PC-9 (cell line): ENCODE data around the gene MTHFD1L. TPM values are rescaled to one million over a fixed set of nuclear protein-coding genes. Genes with fewer than 3 reads are reported as not detected.

Experiments used
- BruUV-seq: library from RNA; stranded (reverse); fragments of 400-500 nt; replicated peaks from 2 replicates; lab custom pipeline; 2021; lab: Mats Ljungman, UMichigan
- CTCF ChIA-PET: fragments of 300-600 bp; sonication (Branson Sonifier 250); formaldehyde crosslinking; loops from one replicate; lab custom pipeline; 2022; ENCODE audit warnings: antibody characterized with exemption; lab: Charles Lee
- POLR2A ChIA-PET: fragments of 300-600 bp; sonication (Branson Sonifier 250); formaldehyde crosslinking; loops from one replicate; lab custom pipeline; 2022; ENCODE audit warnings: antibody characterized with exemption; ENCODE audit not compliant: unreplicated experiment; lab: Charles Lee
- DNase-seq, 2 experiments: peaks; one replicate each; pipeline versions ENCODE4 v3.0.0 to v3.0.0-alpha.2; 2015 to 2022; ENCODE audit warnings: mixed read lengths in 1 of 2
- H2AFZ ChIP-seq: fragments of 200-600 bp; sonication (generic); 2 replicates; pipeline ENCODE4 v1.8.1; 2017; ENCODE audit warnings: antibody characterized with exemption
- H3F3A ChIP-seq: fragments of 200-600 bp; sonication (generic); 2 replicates; pipeline ENCODE4 v1.8.1; 2017; ENCODE audit warnings: antibody characterized with exemption, mild to moderate bottlenecking, low read depth; ENCODE audit not compliant: insufficient read depth
- H3K27ac ChIP-seq: fragments of 200-600 bp; sonication (generic); 2 replicates; pipeline ENCODE4 v1.6.1; 2016; ENCODE audit warnings: mixed run types
- H3K27me3 ChIP-seq: fragments of 200-600 bp; sonication (generic); 2 replicates; pipeline ENCODE4 v1.6.1; 2016; ENCODE audit warnings: low read depth, mixed run types; ENCODE audit not compliant: insufficient read depth
- H3K36me3 ChIP-seq: fragments of 200-600 bp; sonication (generic); 2 replicates; pipeline ENCODE4 v1.6.1; 2016; ENCODE audit warnings: low read depth, mixed run types
- H3K4me1 ChIP-seq: fragments of 200-600 bp; sonication (generic); replicated peaks from 2 replicates; pipeline ENCODE4 v1.6.1; 2016; ENCODE audit warnings: mixed run types; ENCODE audit not compliant: insufficient read depth
- H3K4me2 ChIP-seq: fragments of 200-600 bp; sonication (generic); 2 replicates; pipeline ENCODE4 v1.6.1; 2017; ENCODE audit warnings: mixed run types
- H3K4me3 ChIP-seq: fragments of 200-600 bp; sonication (generic); 2 replicates; pipeline ENCODE4 v1.6.1; 2016; ENCODE audit warnings: mixed run types
- H3K79me2 ChIP-seq: fragments of 200-600 bp; sonication (generic); 2 replicates; pipeline ENCODE4 v1.6.1; 2017; ENCODE audit warnings: low read depth, mixed run types
- H3K9me2 ChIP-seq: fragments of 200-600 bp; sonication (generic); 2 replicates; pipeline ENCODE4 v1.8.1; 2017; ENCODE audit warnings: mild to moderate bottlenecking; ENCODE audit not compliant: insufficient read depth
- H3K9me3 ChIP-seq: fragments of 200-600 bp; sonication (generic); 2 replicates; pipeline ENCODE4 v1.8.1; 2016; ENCODE audit warnings: low read depth; ENCODE audit not compliant: insufficient read depth
- H4K20me1 ChIP-seq: fragments of 200-600 bp; sonication (generic); 2 replicates; pipeline ENCODE4 v1.8.1; 2017; ENCODE audit not compliant: insufficient read depth
- EZH2 ChIP-seq: fragments of 200-600 bp; sonication (generic); IDR thresholded peaks from 2 replicates; pipeline ENCODE4 v1.8.0; 2017; ENCODE audit warnings: antibody characterized with exemption, low read depth
- intact Hi-C: fragments of 100-400 bp; cut with micrococcal nuclease; formaldehyde crosslinking; loops from one replicate; pipeline ENCODE4 v1.10.0; 2022; ENCODE audit not compliant: unreplicated experiment
- total RNA-seq: library from RNA; stranded (reverse); gene quantifications from 2 replicates; pipeline ENCODE4 v1.2.3, GENCODE V29; 2021
- TF ChIP-seq, protein P1 (sequence below): fragments of 200-600 bp; sonication (generic); conservative IDR thresholded peaks from 2 replicates; pipeline ENCODE4 v1.6.1; 2017; ENCODE audit warnings: mixed run types, antibody characterized with exemption, mild to moderate bottlenecking, moderate library complexity

MTHFD1L gene
- total RNA-seq, 1 experiment from 2014 or later, result 53.3 TPM

DNA sequence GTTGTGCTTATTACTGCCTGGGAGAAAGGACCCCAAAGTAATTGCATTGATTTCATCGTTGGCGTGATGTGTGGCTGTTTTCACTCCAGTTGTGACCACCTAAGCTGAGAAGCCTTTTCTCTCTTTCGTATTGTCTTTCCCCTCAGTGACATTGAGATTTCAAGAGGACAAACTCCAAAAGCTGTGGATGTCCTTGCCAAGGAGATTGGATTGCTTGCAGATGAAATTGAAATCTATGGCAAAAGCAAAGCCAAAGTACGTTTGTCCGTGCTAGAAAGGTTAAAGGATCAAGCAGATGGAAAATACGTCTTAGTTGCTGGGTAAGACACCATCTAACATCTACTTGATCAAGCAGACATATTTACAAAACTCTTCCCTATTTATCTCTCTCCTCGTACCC is 60.5 kb downstream of the MTHFD1L start:
- POLR2A ChIA-PET, result no interaction called here
- Histone ChIP-seq H4K20me1 (no peaks in the 10 kb centered on the region; the same call in 1 of the 2 replicates), H3K4me2 (no peak overlapping the region), H3K79me2 (no peaks in the 10 kb centered on the region), H3K27me3 (no peaks in the 10 kb centered on the region), H3K9me3 (no peaks in the 10 kb centered on the region), H3K27ac (no peak overlapping the region), H3F3A (no peaks in the 10 kb centered on the region), H3K9me2 (no peaks in the 10 kb centered on the region), H3K4me1 (0 out of 2 replicates have a peak, but pooled peaks cover 4% of the 10 kb centered on the region), H2AFZ (no peak overlapping the region), H3K4me3 (no peak overlapping the region), H3K36me3 (peaks cover 17% of the 10 kb centered on the region)
- no peak for DNase-seq
- intact Hi-C loops, result no loop called here
- no peak for TF ChIP-seq EZH2
- TF ChIP-seq, protein P1, sequence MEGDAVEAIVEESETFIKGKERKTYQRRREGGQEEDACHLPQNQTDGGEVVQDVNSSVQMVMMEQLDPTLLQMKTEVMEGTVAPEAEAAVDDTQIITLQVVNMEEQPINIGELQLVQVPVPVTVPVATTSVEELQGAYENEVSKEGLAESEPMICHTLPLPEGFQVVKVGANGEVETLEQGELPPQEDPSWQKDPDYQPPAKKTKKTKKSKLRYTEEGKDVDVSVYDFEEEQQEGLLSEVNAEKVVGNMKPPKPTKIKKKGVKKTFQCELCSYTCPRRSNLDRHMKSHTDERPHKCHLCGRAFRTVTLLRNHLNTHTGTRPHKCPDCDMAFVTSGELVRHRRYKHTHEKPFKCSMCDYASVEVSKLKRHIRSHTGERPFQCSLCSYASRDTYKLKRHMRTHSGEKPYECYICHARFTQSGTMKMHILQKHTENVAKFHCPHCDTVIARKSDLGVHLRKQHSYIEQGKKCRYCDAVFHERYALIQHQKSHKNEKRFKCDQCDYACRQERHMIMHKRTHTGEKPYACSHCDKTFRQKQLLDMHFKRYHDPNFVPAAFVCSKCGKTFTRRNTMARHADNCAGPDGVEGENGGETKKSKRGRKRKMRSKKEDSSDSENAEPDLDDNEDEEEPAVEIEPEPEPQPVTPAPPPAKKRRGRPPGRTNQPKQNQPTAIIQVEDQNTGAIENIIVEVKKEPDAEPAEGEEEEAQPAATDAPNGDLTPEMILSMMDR, result no peak
- BruUV-seq, result no TSS peak
- CTCF ChIA-PET, result no interaction called here

DNA sequence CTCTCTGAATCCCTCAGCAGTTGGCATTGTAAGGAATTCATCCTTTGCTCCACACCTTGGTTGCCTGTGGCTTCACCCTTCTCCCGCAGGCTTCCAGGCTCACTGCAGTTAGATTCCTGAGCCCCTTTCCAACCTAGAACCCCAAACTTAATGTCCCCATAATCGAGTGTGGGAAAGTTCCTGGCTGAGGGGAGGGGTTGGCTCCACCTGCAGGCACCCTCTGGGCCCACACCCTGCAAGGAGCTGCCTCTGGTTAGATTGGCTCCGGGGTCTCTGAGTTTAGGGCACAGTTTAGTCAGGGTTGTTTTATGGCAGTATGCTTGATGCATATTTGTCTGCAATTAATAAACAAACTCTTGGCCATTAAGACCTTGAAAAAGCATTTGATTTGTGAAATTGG is 63.4 kb downstream of the MTHFD1L start:
- Histone ChIP-seq H3K9me2 (no peaks in the 10 kb centered on the region), H3K4me2 (no peak overlapping the region), H3K27me3 (no peaks in the 10 kb centered on the region), H3F3A (peaks cover under 1% of the 10 kb centered on the region; the same call in 1 of the 2 replicates), H3K9me3 (no peaks in the 10 kb centered on the region), H3K4me3 (no peak overlapping the region), H2AFZ (no peak overlapping the region), H3K4me1 (no peaks in the 10 kb centered on the region), H3K27ac (no peak overlapping the region), H3K36me3 (peaks cover 17% of the 10 kb centered on the region), H4K20me1 (no peaks in the 10 kb centered on the region; the same call in none of the 2 replicates), H3K79me2 (no peaks in the 10 kb centered on the region)
- intact Hi-C loops, result no loop called here
- POLR2A ChIA-PET, result no interaction called here
- TF ChIP-seq, protein P1, result peak; percentile 40; the same call in 1 of the 2 replicates
- no peak for TF ChIP-seq EZH2
- DNase-seq, result no peak
- no TSS peak for BruUV-seq
- CTCF ChIA-PET, result no interaction called here

DNA sequence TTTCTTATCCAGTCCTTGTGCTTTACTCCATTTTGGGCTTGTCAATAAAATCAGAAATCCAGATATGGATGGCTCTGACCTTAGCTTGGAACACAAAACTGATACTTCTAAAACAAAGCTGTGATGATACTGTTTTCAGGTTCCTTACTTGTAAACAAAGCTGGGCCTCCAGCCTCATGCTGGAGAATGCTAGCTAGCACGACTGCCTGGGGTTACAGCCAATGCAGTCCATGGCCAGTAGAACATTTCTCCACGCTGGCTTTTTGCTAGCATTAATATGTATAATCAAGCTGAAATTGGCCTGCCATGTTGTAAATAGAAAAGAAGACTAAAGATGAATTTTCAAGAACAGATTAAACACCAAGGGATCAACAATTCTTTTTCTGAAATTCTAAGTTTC is 63.9 kb downstream of the MTHFD1L start:
- intact Hi-C loops, result no loop called here
- ChIA-PET CTCF (no interaction called here), POLR2A (no interaction called here)
- BruUV-seq, result no TSS peak
- Histone ChIP-seq H4K20me1 (no peaks in the 10 kb centered on the region; the same call in none of the 2 replicates), H3K9me2 (no peaks in the 10 kb centered on the region), H3K4me2 (no peak overlapping the region), H3K4me3 (no peak overlapping the region), H3K4me1 (no peaks in the 10 kb centered on the region), H3K79me2 (no peaks in the 10 kb centered on the region), H3K9me3 (no peaks in the 10 kb centered on the region), H2AFZ (no peak overlapping the region), H3K27ac (no peak overlapping the region), H3K36me3 (peaks cover 17% of the 10 kb centered on the region), H3K27me3 (no peaks in the 10 kb centered on the region), H3F3A (peaks cover 3% of the 10 kb centered on the region; the same call in 1 of the 2 replicates)
- no peak for DNase-seq
- TF ChIP-seq EZH2, result no peak
- TF ChIP-seq, protein P1, result no peak
